SJCRH30 (cell line): ENCODE data around the gene BACH2. TPM values are rescaled to one million over a fixed set of nuclear protein-coding genes. Genes with fewer than 3 reads are reported as not detected.

Experiments
- DNase-seq, 2 experiments: peaks; one replicate each; pipeline ENCODE4 v3.0.0-alpha.2; 2015 to 2020
- H3K27ac ChIP-seq: fragments of 250-450 bp; sonication (Bioruptor Pico); 2 replicates; pipeline ENCODE4 v1.5.1; 2020; ENCODE audit warnings: mild to moderate bottlenecking, moderate library complexity
- H3K27me3 ChIP-seq: fragments of 250-450 bp; sonication (Bioruptor Pico); 2 replicates; pipeline ENCODE4 v1.5.1; 2020; ENCODE audit warnings: mild to moderate bottlenecking, moderate library complexity
- H3K36me3 ChIP-seq: fragments of 250-450 bp; sonication (Bioruptor Pico); 2 replicates; pipeline ENCODE4 v1.5.1; 2020; ENCODE audit warnings: mild to moderate bottlenecking, moderate library complexity
- H3K4me1 ChIP-seq: fragments of 250-450 bp; sonication (Bioruptor Pico); 2 replicates; pipeline ENCODE4 v1.5.1; 2020; ENCODE audit warnings: mild to moderate bottlenecking, moderate library complexity
- H3K4me3 ChIP-seq: fragments of 250-450 bp; sonication (Bioruptor Pico); 2 replicates; pipeline ENCODE4 v1.5.1; 2020; ENCODE audit warnings: mild to moderate bottlenecking, moderate library complexity
- H3K9me3 ChIP-seq: fragments of 250-450 bp; sonication (Bioruptor Pico); replicated peaks from 2 replicates; pipeline ENCODE4 v1.5.1; 2020; ENCODE audit warnings: mild to moderate bottlenecking, moderate library complexity
- total RNA-seq: library from RNA; depleted of rRNA; stranded (reverse); fragments of >200 nt; shearing (Covaris generic); gene quantifications from 2 replicates; pipeline ENCODE4 v1.2.3, GENCODE V29; 2014

Gene BACH2
- total RNA-seq, 1 experiment from 2014 or later: 4.1 TPM

- H3K4me3 ChIP-seq: no peak overlapping the region
Observed at GRCh38 chr6:89936177-89936576, 360.5 kb downstream of the BACH2 start.

DNA sequence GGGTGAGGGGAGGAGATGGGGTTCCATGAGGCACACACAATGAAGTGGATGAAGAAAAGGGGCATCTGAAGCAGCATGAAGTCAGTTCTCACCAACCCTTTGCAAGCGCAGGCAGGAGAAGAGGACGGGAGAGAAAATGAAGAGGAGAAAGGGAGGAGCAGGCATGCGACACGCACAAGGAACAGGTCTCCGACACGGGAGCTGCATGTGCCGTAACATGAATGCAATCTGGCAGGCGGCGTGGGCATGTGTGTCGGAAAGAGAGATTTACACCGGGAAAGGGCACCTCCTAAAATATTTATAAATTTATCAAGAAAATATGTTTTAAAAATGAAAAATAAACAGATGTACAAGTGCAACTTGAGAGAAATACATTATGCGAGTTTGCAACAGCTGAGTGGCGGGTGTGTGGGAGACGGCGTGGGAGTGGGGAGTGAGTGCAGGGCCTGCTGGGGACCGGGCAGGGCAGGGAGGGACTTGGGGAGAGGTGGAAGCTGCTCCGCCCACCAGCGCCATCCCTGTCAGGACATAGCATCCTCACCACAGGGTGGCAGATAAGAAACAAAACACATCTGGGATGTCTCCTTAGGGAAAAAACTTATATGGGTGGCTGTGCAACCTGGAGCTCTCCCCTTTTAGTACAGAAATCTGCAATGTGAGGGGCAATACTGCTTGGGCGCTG is 361.8 kb downstream of the BACH2 start:
- Histone ChIP-seq H3K9me3 (no peaks in the 10 kb centered on the region), H3K4me1 (no peaks in the 10 kb centered on the region), H3K36me3 (no peaks in the 10 kb centered on the region), H3K4me3 (no peak overlapping the region), H3K27me3 (no peaks in the 10 kb centered on the region), H3K27ac (no peak overlapping the region)
- DNase-seq: no peak

More at GRCh38 chr6:89936177-89936576, 360.5 kb downstream of the BACH2 start:
- no peaks in the 10 kb centered on the region for H3K9me3 ChIP-seq
- H3K27me3 ChIP-seq: no peaks in the 10 kb centered on the region
- no peaks in the 10 kb centered on the region for H3K36me3 ChIP-seq
- H3K4me1 ChIP-seq: no peaks in the 10 kb centered on the region
- H3K27ac ChIP-seq: no peak overlapping the region
- no peak for DNase-seq

DNA sequence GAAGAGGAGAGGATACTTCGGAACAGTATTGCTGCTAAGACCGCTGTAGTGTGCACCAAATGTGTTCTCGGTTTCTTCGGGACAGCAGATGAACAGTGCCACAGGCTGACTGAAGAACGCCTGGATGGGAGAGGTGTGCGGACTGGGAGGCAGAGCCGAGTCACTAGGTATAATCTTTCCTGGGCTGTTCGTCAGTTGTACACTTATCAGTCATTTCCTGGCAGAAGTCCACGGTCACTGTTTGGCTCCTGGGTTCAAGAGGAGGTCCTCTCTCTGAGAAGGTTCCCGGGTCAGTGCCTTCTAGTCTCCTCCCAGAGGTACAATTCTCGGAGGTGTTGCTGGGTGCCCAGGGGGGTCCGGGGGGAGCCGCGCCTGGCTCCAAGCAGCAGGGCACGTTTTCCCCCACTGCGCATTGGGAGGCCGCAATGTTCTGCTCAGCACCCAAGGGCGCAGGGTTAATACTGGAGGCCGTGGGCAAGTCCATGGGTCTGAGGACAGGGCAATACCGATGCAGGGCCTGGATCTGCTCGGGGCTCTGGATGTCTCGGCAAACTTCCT is 364.3 kb downstream of the BACH2 start:
- Histone ChIP-seq H3K27ac (no peak overlapping the region), H3K36me3 (no peaks in the 10 kb centered on the region), H3K27me3 (no peaks in the 10 kb centered on the region), H3K9me3 (no peaks in the 10 kb centered on the region), H3K4me1 (no peaks in the 10 kb centered on the region), H3K4me3 (no peak overlapping the region)
- DNase-seq: no peak

- no peaks in the 10 kb centered on the region for H3K27me3 ChIP-seq
- H3K4me1 ChIP-seq: no peaks in the 10 kb centered on the region
- H3K9me3 ChIP-seq: no peaks in the 10 kb centered on the region
- no peak overlapping the region for H3K4me3 ChIP-seq
- no peaks in the 10 kb centered on the region for H3K36me3 ChIP-seq
- no peak overlapping the region for H3K27ac ChIP-seq
- DNase-seq: no peak
Observed at GRCh38 chr6:89930789-89931188, 365.9 kb downstream of the BACH2 start.

DNA sequence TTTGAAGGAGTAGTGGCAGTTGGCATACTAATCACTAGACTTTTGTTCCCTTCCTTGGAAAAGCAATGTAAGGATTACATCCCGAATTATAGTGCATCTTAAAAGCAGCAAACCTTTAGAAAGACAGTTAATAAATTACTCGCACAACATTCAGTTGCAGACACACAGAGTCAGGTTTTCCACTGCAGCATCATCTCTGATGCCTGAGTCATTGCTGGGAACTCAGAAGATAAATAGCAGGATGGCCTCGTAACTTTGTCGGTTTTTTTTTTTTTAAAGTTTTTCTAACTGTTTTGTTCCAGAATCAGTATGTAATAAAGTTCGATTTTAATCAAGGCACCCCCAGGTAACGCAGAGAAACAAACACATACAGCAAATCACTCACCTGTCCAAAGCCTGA is 368.0 kb downstream of the BACH2 start:
- no peak for DNase-seq
- Histone ChIP-seq H3K27ac (no peak overlapping the region), H3K4me1 (no peaks in the 10 kb centered on the region), H3K4me3 (no peak overlapping the region), H3K27me3 (no peaks in the 10 kb centered on the region), H3K9me3 (no peaks in the 10 kb centered on the region), H3K36me3 (no peaks in the 10 kb centered on the region)

DNA sequence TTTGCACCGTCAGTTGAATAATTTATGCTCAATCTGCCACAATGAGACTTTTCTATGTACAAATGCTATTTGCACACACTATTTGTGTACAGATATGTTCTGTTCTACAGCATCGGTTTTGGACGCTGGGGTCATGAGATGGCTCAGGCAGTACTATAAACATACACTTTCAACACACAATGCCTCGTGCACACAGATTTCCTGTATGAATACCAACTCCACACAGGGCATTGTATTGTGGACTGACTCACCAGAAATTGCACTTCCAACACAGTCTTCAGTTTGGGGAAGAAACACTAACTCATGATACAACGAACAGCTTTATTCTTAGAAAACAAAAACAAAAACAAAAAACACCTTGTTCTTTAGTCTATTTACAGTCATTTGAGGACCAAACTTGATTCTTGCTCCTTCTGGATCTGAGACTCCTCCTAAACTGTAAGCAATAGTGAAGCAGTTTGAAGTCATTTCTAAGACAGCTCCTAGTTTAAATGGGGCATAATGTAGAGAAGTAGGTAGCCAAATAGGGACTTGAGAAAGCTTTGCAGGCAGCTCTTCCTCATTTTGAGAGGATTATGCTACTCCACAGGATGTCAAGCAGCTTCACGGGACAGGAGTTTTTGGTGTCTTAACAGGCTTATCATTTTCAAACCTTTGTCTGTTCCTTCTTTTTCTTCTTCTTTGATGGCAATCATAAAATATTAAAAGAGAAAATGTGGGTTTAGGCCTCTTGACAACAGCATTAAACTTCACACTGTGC is 368.7 kb downstream of the BACH2 start:
- no peak for DNase-seq
- no peaks in the 10 kb centered on the region for H3K27me3 ChIP-seq
- H3K27ac ChIP-seq: no peak overlapping the region

GRCh38 chr6:89927264-89927663 is 369.4 kb downstream of the BACH2 start:
- Histone ChIP-seq H3K36me3 (no peaks in the 10 kb centered on the region), H3K27ac (no peak overlapping the region), H3K4me3 (no peak overlapping the region), H3K4me1 (no peaks in the 10 kb centered on the region), H3K27me3 (no peaks in the 10 kb centered on the region), H3K9me3 (no peaks in the 10 kb centered on the region)
- DNase-seq: no peak

More for the DNA sequence above, 368.7 kb downstream of the BACH2 start:
- no peak overlapping the region for H3K4me3 ChIP-seq
- no peaks in the 10 kb centered on the region for H3K36me3 ChIP-seq
- H3K4me1 ChIP-seq: no peaks in the 10 kb centered on the region
- H3K9me3 ChIP-seq: no peaks in the 10 kb centered on the region

GRCh38 chr6:89925826-89926225 is 370.8 kb downstream of the BACH2 start:
- no peak for DNase-seq
- Histone ChIP-seq H3K4me3 (no peak overlapping the region), H3K27me3 (no peaks in the 10 kb centered on the region), H3K36me3 (no peaks in the 10 kb centered on the region), H3K4me1 (no peaks in the 10 kb centered on the region), H3K9me3 (no peaks in the 10 kb centered on the region), H3K27ac (no peak overlapping the region)

- no peak for DNase-seq
- Histone ChIP-seq H3K4me3 (no peak overlapping the region), H3K4me1 (no peaks in the 10 kb centered on the region), H3K27me3 (no peaks in the 10 kb centered on the region), H3K9me3 (no peaks in the 10 kb centered on the region), H3K36me3 (no peaks in the 10 kb centered on the region), H3K27ac (no peak overlapping the region)
Observed at GRCh38 chr6:89924231-89924630, 372.4 kb downstream of the BACH2 start.

GRCh38 chr6:89921691-89922090 is 375.0 kb downstream of the BACH2 start:
- Histone ChIP-seq H3K27me3 (no peaks in the 10 kb centered on the region), H3K4me1 (no peaks in the 10 kb centered on the region), H3K9me3 (no peaks in the 10 kb centered on the region), H3K27ac (no peak overlapping the region), H3K4me3 (no peak overlapping the region), H3K36me3 (no peaks in the 10 kb centered on the region)
- no peak for DNase-seq

GRCh38 chr6:89921197-89921596 is 375.4 kb downstream of the BACH2 start:
- Histone ChIP-seq H3K27ac (no peak overlapping the region), H3K4me1 (no peaks in the 10 kb centered on the region), H3K4me3 (no peak overlapping the region), H3K36me3 (no peaks in the 10 kb centered on the region), H3K27me3 (no peaks in the 10 kb centered on the region), H3K9me3 (no peaks in the 10 kb centered on the region)
- no peak for DNase-seq

DNA sequence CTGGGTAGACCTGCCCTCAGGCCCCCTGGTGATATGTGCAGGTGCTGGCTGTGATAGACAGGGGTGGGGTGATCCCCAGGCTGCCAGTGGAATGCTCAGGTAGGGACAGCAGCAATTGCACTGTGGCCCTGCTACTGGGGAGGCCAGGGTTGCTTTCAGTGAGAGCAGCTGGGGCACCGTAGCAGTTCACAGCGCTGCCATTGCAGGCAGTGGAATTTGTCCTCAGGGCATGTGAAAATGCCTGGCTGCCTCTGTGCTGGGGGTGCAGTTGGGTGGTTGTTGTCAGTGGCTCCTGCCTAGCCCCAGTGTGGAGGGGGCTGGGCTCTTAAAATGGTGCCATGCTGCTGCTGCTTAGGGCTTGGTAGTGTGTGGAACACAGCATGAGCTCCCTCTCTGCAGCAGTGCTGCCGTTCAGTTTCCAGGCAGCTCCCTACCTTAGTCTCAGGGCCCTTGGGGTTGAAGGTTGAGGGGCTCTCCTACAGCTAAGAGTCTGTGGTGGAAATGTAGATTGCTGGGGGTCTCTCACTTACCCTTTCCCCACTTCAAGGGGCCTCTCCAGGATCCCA is 378.8 kb downstream of the BACH2 start:
- Histone ChIP-seq H3K27me3 (no peaks in the 10 kb centered on the region), H3K4me3 (no peak overlapping the region), H3K27ac (no peak overlapping the region), H3K9me3 (no peaks in the 10 kb centered on the region), H3K4me1 (no peaks in the 10 kb centered on the region), H3K36me3 (no peaks in the 10 kb centered on the region)
- no peak for DNase-seq

GRCh38 chr6:89917216-89917615 is 379.4 kb downstream of the BACH2 start:
- H3K9me3 ChIP-seq: no peaks in the 10 kb centered on the region

GRCh38 chr6:89916136-89916920 is 380.3 kb downstream of the BACH2 start:
- no peak for DNase-seq
- no peak overlapping the region for H3K4me3 ChIP-seq
- no peak overlapping the region for H3K27ac ChIP-seq
- H3K4me1 ChIP-seq: no peaks in the 10 kb centered on the region
- no peaks in the 10 kb centered on the region for H3K9me3 ChIP-seq
- H3K27me3 ChIP-seq: no peaks in the 10 kb centered on the region
- H3K36me3 ChIP-seq: no peaks in the 10 kb centered on the region

More at GRCh38 chr6:89917216-89917615, 379.4 kb downstream of the BACH2 start:
- no peak overlapping the region for H3K4me3 ChIP-seq
- DNase-seq: no peak
- no peaks in the 10 kb centered on the region for H3K27me3 ChIP-seq
- H3K27ac ChIP-seq: no peak overlapping the region
- no peaks in the 10 kb centered on the region for H3K4me1 ChIP-seq
- no peaks in the 10 kb centered on the region for H3K36me3 ChIP-seq

GRCh38 chr6:89910902-89911240 is 385.8 kb downstream of the BACH2 start:
- H3K4me3 ChIP-seq: no peak overlapping the region
- H3K27me3 ChIP-seq: no peaks in the 10 kb centered on the region
- H3K36me3 ChIP-seq: no peaks in the 10 kb centered on the region
- no peaks in the 10 kb centered on the region for H3K9me3 ChIP-seq
- H3K4me1 ChIP-seq: no peaks in the 10 kb centered on the region
- no peak overlapping the region for H3K27ac ChIP-seq
- no peak for DNase-seq
